ENCODE measurements around the gene LIF. TPM values are rescaled to one million over a fixed set of nuclear protein-coding genes. Genes with fewer than 3 reads are reported as not detected.

LIF gene
- total RNA-seq, 2 experiments from 2014 or later = 160 to 161 TPM

DNA sequence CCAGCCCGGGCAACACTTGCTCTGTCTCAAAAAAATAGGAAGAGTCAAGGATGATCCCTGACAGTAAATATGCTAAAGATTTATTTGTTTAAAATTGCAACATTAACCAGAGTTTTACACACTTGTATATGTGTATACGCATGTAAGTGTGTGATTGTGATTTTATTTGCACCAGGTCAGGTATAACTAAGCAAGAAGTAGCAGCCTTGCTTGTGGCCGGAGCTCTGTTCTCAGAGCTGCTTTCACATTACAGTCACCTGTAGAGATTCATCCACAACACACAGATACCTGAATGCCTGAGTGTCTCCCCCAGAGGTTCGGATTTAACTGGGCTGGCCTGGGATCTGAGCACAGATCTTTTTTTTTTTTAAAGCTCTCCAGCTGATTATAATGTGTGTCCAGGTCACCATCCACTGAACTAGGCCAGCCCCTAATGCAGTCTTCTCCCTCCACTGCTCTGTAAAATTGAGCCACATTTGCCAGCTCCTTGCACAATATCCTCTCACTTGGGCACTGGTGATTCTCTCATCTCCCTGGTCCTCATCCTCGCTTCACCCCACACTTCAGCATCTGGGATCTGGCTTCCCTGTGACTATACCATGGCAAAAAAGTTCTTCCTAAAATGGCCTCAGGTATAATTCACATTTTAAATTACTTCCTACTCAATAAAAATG lies 48.3 kb downstream of the LIF start:
- H3K27ac Mint-ChIP-seq = peak overlapping the region; percentile 36
- H3K4me3 Mint-ChIP-seq = no peak overlapping the region
- TF ChIP-seq, protein P1, sequence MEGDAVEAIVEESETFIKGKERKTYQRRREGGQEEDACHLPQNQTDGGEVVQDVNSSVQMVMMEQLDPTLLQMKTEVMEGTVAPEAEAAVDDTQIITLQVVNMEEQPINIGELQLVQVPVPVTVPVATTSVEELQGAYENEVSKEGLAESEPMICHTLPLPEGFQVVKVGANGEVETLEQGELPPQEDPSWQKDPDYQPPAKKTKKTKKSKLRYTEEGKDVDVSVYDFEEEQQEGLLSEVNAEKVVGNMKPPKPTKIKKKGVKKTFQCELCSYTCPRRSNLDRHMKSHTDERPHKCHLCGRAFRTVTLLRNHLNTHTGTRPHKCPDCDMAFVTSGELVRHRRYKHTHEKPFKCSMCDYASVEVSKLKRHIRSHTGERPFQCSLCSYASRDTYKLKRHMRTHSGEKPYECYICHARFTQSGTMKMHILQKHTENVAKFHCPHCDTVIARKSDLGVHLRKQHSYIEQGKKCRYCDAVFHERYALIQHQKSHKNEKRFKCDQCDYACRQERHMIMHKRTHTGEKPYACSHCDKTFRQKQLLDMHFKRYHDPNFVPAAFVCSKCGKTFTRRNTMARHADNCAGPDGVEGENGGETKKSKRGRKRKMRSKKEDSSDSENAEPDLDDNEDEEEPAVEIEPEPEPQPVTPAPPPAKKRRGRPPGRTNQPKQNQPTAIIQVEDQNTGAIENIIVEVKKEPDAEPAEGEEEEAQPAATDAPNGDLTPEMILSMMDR (IDR thresholded peaks at IDR 0.05) = no peak
- ATAC-seq (no peak), DNase-seq (no peak)
- H3K9me3 Mint-ChIP-seq = no peaks in the 10 kb centered on the region
- peaks cover 46% of the 10 kb centered on the region for H3K4me1 Mint-ChIP-seq (ENCODE audit: low read depth)
- H3K36me3 Mint-ChIP-seq (ENCODE audit: low read depth) = no peaks in the 10 kb centered on the region
- intact Hi-C loops (cut with micrococcal nuclease) = no loop called here
- H3K27me3 Mint-ChIP-seq = no peaks in the 10 kb centered on the region
- ChIA-PET CTCF (interaction anchor here (1.1 to 2.0 kb wide), 3 partner anchors 13 to 21 kb away, joined by 4 to 5 read pairs (median 5); no protein-coding TSS in a partner anchor), POLR2A (interaction anchor here (0.6 to 1.8 kb wide), 4 partner anchors 16 to 38 kb away, joined by 3 to 4 read pairs (median 3); no protein-coding TSS in a partner anchor)

DNA sequence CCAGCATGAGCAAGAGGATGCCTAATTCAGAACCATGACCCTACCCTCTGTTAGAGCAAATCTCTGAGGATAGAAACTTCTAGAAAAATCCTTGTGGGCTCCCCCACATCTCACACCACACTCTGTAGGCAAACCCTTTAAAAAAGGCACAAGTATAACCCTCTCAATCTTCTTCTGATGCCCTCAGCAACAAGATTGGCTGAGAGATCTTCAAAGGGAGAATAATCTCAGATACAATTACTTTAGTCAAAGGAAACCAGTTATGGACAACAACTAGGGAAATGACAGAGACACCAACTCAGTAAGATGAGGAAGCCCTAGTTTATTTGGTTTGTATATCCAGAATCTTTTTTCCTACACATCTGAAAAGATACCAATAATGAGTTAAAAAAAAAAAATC lies 49.2 kb downstream of the LIF start:
- Mint-ChIP-seq H3K27me3 (no peaks in the 10 kb centered on the region), H3K36me3 (ENCODE audit: low read depth) (no peaks in the 10 kb centered on the region), H3K27ac (peak overlapping the region; percentile 89), H3K9me3 (peaks cover 1% of the 10 kb centered on the region), H3K4me3 (no peak overlapping the region), H3K4me1 (ENCODE audit: low read depth) (peaks cover 53% of the 10 kb centered on the region)
- DNase-seq (no peak), ATAC-seq (no peak)
- TF ChIP-seq, protein P1 (IDR thresholded peaks at IDR 0.05) = no peak
- ChIA-PET CTCF (interaction anchor here (1.7 to 2.0 kb wide), 2 partner anchors 12 to 19 kb away, joined by 5 to 6 read pairs; no protein-coding TSS in a partner anchor), POLR2A (interaction anchor here (0.9 to 1.8 kb wide), 2 partner anchors 9 to 19 kb away, joined by 3 to 4 read pairs; no protein-coding TSS in a partner anchor)
- intact Hi-C loops (cut with micrococcal nuclease) = no loop called here

DNA sequence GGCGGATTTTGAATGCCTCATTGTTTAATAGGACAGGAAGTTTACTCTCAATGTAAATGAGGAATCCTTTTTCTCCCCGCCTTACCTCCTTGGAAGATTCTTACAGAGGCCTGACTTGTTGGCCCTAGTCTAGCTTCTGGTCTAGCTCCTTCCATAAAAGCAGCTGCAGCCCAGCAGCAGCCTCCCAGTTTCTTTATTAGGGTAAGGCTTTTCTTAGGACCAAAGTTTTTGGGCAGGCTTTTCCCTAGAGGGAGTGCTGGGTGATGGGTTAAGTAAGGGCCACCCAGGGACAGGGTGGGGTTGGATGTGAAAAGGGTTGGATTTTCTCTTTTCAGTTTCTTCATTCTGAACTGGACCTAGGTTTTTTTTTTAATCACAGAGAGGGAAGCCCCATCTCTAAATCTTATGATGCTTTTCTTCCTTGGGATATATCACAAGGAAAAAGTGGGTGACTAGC lies 49.7 kb downstream of the LIF start:
- H3K36me3 Mint-ChIP-seq (ENCODE audit: low read depth) = no peaks in the 10 kb centered on the region
- ChIA-PET CTCF (interaction anchor here (1.0 to 1.7 kb wide), 4 partner anchors 11 to 58 kb away, joined by 3 to 6 read pairs (median 4); no protein-coding TSS in a partner anchor), POLR2A (interaction anchor here (0.7 to 1.9 kb wide), 8 partner anchors 9 to 92 kb away, joined by 3 to 10 read pairs (median 3); no protein-coding TSS in a partner anchor)
- TF ChIP-seq, protein P1 (IDR thresholded peaks at IDR 0.05) = no peak
- H3K9me3 Mint-ChIP-seq = peaks cover 1% of the 10 kb centered on the region
- H3K4me1 Mint-ChIP-seq (ENCODE audit: low read depth) = peaks cover 58% of the 10 kb centered on the region
- no peaks in the 10 kb centered on the region for H3K27me3 Mint-ChIP-seq
- DNase-seq (no peak), ATAC-seq (no peak)
- H3K4me3 Mint-ChIP-seq = no peak overlapping the region
- intact Hi-C loops (cut with micrococcal nuclease) = no loop called here
- H3K27ac Mint-ChIP-seq = peak overlapping the region; percentile 89

DNA sequence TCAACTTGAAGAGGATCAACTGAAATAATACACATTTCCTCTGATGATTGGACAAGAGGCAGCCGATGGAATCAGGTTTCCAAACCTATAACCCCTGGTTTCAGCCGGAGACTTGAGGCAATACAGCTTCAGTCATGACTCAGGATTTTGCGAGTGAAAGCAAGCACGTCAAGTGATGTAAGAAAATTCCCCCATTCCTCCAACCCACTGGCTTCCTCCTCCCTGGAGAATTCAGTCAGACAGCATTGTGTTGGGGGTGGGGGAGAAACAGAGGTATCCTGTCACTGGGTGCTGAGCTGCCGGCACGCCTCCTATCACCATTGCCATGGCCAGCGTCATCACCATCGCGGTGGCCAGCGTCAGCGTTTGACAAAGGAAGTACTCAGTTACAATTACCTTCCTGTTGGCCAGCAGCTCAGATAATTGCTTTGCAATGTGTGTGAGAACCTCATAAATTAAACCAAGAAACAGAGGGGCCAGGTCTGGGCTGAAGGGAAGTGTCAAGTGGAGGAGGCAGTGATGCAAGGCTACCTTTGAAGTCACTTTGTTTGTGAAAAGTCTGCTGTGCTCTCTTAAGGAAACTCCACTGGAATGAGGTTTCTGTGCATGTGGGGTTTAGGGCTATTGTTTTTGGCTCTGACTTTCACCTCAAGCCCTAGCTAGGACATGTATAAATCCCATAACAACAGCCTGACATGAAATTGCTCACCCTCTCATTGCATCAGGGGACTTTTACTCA lies 50.2 kb downstream of the LIF start:
- no peaks in the 10 kb centered on the region for H3K27me3 Mint-ChIP-seq
- DNase-seq (peak; percentile 82), ATAC-seq (peak; percentile 88)
- peaks cover 60% of the 10 kb centered on the region for H3K4me1 Mint-ChIP-seq (ENCODE audit: low read depth)
- H3K36me3 Mint-ChIP-seq (ENCODE audit: low read depth) = no peaks in the 10 kb centered on the region
- TF ChIP-seq, protein P1 (IDR thresholded peaks at IDR 0.05) = no peak
- POLR2A ChIA-PET = interaction anchor here (0.7 to 1.9 kb wide), 8 partner anchors 8 to 92 kb away, joined by 3 to 10 read pairs (median 3); no protein-coding TSS in a partner anchor
- intact Hi-C loops (cut with micrococcal nuclease) = no loop called here
- H3K9me3 Mint-ChIP-seq = peaks cover 1% of the 10 kb centered on the region
- CTCF ChIA-PET = interaction anchor here (1.0 to 1.7 kb wide), 4 partner anchors 11 to 59 kb away, joined by 3 to 6 read pairs (median 4); no protein-coding TSS in a partner anchor
- peak overlapping the region; percentile 28 for H3K4me3 Mint-ChIP-seq
- peak overlapping the region; percentile 89 for H3K27ac Mint-ChIP-seq
